ENCODE measurements around the gene CPNE8.

DNA sequence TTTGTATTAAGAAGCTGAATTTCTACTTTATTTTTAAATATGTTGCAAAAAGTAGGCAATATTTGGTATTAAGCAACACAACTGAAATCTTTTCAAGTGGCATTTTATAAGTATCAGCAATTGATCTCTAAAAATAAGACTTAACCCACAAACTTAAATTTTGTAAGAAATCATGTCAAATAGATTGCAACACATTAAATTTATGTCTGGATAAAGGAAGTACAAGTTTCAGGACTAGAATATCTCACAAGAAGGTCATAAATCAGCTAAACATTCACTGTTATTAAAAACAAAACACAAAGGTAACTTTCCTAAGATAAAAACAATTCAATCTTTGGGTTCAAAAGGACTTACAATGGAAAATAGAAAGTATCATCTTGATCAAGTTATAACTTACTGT lies 32.8 kb downstream of the CPNE8 start:
- no peak for TF ChIP-seq CTCF (IDR thresholded peaks at IDR 0.05 in 4 of 5, conservative IDR thresholded peaks at IDR 0.05 in 1 of 5)
- no peak for TF ChIP-seq POLR2A (IDR thresholded peaks at IDR 0.05)
